ENCODE data around the gene NUTM1. TPM values are rescaled to one million over a fixed set of nuclear protein-coding genes. Genes with fewer than 3 reads are reported as not detected.

NUTM1 gene
- total RNA-seq, 4 donors from 2014 or later: not detected

Small RNA genes within 50 kb of the gene (small RNA-seq; reads per million reads assigned to genes)
- gene MIR1233-1 (not detected), gene RF00019 (0.49 reads per million)

Other genes starting within 250 kb of the NUTM1 start
- 10 to 100 TPM; 41.8 to 62.8 (median 44.5) TPM for gene EMC7, start 241.5 kb upstream of the NUTM1 start, total RNA-seq
- gene PGBD4, start 241.2 kb upstream of the NUTM1 start, total RNA-seq: 1 to 10 TPM in 2 of 4 donors, under 1 TPM in 2; 0.57 to 2.1 (median 0.95) TPM
- gene KATNBL1, start 133.2 kb upstream of the NUTM1 start, total RNA-seq: 10 to 100 TPM; 45.4 to 59.0 (median 55.9) TPM
- gene EMC4, start 118.3 kb upstream of the NUTM1 start, total RNA-seq: 100 to 1,000 TPM; 142 to 180 (median 156) TPM
- gene SLC12A6, start 5.5 kb upstream of the NUTM1 start, total RNA-seq: 10 to 100 TPM; 22.0 to 58.0 (median 27.1) TPM
- 100 to 1,000 TPM in 3 of 4 donors, 10 to 100 TPM in 1; 82.7 to 244 (median 166) TPM for gene NOP10, start 179 bp upstream of the NUTM1 start, total RNA-seq
- 10 to 100 TPM in 3 of 4 donors, 1 to 10 TPM in 1; 7.0 to 26.6 (median 13.3) TPM for gene LPCAT4, start 23.9 kb downstream of the NUTM1 start, total RNA-seq
- gene GOLGA8A, start 94.5 kb downstream of the NUTM1 start, total RNA-seq: 10 to 100 TPM; 22.5 to 53.7 (median 38.2) TPM
- gene GOLGA8B, start 240.3 kb downstream of the NUTM1 start, total RNA-seq: 100 to 1,000 TPM in 1 of 4 donors, 10 to 100 TPM in 3; 44.5 to 148 (median 68.3) TPM